Large intestine (tissue), 3 donors: ENCODE measurements around the gene SKIC8. TPM values are rescaled to one million over a fixed set of nuclear protein-coding genes. Genes with fewer than 3 reads are reported as not detected.
A peak's percentile ranks its signal among the peaks of the same experiment; 100 is the strongest.

ENCODE experiments used
- DNase-seq, 2 donors: peaks; one replicate each; pipeline versions ENCODE4 v3.0.0 to v3.0.0-alpha.2; 2013
- H3K27ac ChIP-seq: one replicate; pipeline ENCODE4 v1.5.1; 2013; ENCODE audit warnings: low read length
- H3K27me3 ChIP-seq: 2 replicates; pipeline ENCODE4 v1.6.1; 2013; ENCODE audit warnings: low read length; ENCODE audit not compliant: control insufficient read depth, insufficient read depth
- H3K36me3 ChIP-seq: 2 replicates; pipeline ENCODE4 v1.6.1; 2013; ENCODE audit warnings: low read length; ENCODE audit not compliant: control insufficient read depth, insufficient read depth
- H3K4me1 ChIP-seq: one replicate; pipeline ENCODE4 v1.6.1; 2013; ENCODE audit warnings: low read length; ENCODE audit not compliant: control insufficient read depth, insufficient read depth
- H3K4me3 ChIP-seq: one replicate; pipeline ENCODE4 v1.5.1; 2013; ENCODE audit warnings: low read length
- H3K9me3 ChIP-seq: one replicate; pipeline ENCODE4 v1.6.1; 2013; ENCODE audit warnings: mild to moderate bottlenecking, low read depth, low read length, moderate library complexity; ENCODE audit not compliant: control insufficient read depth
- WGBS: methylation state at CpG from one replicate; pipeline ENCODE4 v1.1.5; 2013; ENCODE audit warnings: low lambda C conversion rate; ENCODE audit not compliant: insufficient coverage; 5-methylcytosine and 5-hydroxymethylcytosine counted together
- polyA plus RNA-seq: library from polyadenylated mRNA; unstranded; fragments of 120-200 nt; gene quantifications from one replicate; pipeline ENCODE4 v1.2.1, GENCODE V29; 2013

Gene SKIC8
- polyA plus RNA-seq, 1 donor, result 65.9 TPM

DNA sequence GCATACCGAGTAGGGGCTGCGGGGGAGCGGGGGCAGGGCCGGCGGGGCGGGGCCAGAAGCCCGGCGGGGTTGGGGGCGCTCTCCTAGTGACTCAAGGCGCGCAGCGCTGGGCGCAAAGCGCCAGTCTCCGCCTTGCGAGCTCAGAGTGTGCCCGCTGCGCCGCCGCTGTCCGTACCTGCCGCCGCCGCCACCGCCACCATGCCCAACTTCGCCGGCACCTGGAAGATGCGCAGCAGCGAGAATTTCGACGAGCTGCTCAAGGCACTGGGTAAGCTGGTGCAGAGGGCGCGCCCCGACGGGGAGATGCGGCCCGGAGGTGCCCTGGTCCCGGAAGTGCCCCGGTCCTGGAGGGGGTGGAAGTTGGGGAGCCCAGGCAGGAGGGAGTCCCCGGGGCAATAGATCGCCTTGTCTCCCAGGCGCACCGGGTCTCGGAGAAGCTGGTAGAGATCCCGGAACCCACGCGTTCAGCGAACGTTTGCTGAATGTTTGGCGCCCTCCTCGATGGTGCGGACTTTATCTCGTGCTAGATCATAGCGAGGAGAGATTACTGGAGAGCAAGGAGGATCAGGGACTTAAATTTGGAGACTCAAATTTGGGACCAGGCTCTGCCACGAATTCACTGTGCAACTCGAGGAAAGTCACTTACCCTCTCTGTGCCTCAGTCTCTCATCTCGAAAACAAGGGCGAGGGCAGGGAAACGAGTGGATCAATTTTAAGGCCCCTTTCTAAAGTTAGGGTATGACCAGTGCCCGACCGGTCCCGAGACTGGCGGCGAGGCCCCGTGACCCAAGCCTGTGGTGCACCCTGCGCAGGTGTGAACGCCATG, 41.0 kb upstream of the SKIC8 start, which contains the start of gene CRABP1:
Gene CRABP1 (plus strand): TSS at position 123 of the 826 bp plus-strand sequence. CDS start 76 bp downstream, at position 199.
- H3K27ac ChIP-seq, result no peak within 1 kb of the TSS
- no CpG with 5 or more reads among the region's 67 CpGs for WGBS
- DNase-seq, result no peak

GRCh38 chr15:78339559-78339958, 40.1 kb upstream of the SKIC8 start:
- peaks cover 8% of the 10 kb centered on the region for H3K4me1 ChIP-seq
- no peaks in the 10 kb centered on the region for H3K36me3 ChIP-seq
- H3K9me3 ChIP-seq, result no peaks in the 10 kb centered on the region
- H3K4me3 ChIP-seq, result no peak overlapping the region
- 0% methylated on average over 1 of the region's 17 CpGs for WGBS
- H3K27me3 ChIP-seq, result peaks cover 57% of the 10 kb centered on the region
- no peak for DNase-seq
- no peak overlapping the region for H3K27ac ChIP-seq

More for the DNA sequence above, 41.0 kb upstream of the SKIC8 start, which contains the start of gene CRABP1:
- H3K4me3 ChIP-seq, result peak within 1 kb of the TSS; percentile 22
- peaks cover 8% of the 10 kb centered on the region for H3K4me1 ChIP-seq
- no peaks in the 10 kb centered on the region for H3K9me3 ChIP-seq
- peaks cover 60% of the 10 kb centered on the region for H3K27me3 ChIP-seq
- no peaks in the 10 kb centered on the region for H3K36me3 ChIP-seq

DNA sequence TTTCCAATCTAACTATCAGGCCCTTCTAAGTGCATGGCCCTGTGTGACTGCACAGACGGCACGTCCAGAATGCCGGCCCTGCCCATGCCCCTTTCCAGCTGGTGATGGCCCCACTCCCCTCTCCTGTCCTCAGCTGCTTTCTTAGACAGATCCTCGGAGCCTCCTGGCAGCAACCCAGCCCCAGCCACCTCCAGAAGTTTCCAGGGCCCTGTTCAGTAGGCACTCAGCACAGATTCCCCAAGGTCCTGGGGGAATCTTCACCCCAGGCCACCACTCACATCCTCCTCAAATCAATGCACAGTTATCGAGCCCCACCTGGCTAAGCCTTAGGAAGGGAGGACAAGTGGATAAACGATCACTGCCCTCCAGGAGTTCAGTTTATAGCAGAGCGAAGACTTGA, 39.4 kb upstream of the SKIC8 start:
- no peaks in the 10 kb centered on the region for H3K9me3 ChIP-seq
- WGBS, result 83% methylated on average over 1 of the region's 7 CpGs
- no peak overlapping the region for H3K4me3 ChIP-seq
- DNase-seq, result no peak
- no peaks in the 10 kb centered on the region for H3K36me3 ChIP-seq
- H3K4me1 ChIP-seq, result peaks cover 8% of the 10 kb centered on the region
- H3K27ac ChIP-seq, result no peak overlapping the region
- H3K27me3 ChIP-seq, result peaks cover 57% of the 10 kb centered on the region

DNA sequence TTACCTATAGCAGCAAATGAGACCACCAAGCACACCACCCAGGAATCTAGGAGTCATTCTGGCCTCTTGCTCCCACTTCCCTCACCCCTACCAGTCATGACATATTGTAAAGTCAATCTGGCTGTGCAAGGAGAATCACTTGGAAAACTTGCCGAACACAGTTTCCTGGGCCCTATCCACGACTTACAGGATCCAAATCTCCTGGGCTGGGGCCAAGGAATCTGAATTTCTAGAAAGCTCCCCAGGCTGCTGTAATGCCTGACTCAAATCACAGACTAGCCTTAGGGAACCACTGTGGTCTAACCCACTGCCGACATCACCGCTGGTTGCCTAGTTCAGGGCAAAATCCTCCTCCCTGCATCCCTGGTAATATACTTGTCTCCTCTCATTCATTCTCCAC, 36.6 kb upstream of the SKIC8 start:
- no CpG with 5 or more reads among the region's 4 CpGs for WGBS
- H3K36me3 ChIP-seq, result no peaks in the 10 kb centered on the region
- peaks cover 38% of the 10 kb centered on the region for H3K27me3 ChIP-seq
- H3K4me3 ChIP-seq, result no peak overlapping the region
- H3K27ac ChIP-seq, result no peak overlapping the region
- DNase-seq, result no peak
- H3K4me1 ChIP-seq, result peaks cover 15% of the 10 kb centered on the region
- no peaks in the 10 kb centered on the region for H3K9me3 ChIP-seq

DNA sequence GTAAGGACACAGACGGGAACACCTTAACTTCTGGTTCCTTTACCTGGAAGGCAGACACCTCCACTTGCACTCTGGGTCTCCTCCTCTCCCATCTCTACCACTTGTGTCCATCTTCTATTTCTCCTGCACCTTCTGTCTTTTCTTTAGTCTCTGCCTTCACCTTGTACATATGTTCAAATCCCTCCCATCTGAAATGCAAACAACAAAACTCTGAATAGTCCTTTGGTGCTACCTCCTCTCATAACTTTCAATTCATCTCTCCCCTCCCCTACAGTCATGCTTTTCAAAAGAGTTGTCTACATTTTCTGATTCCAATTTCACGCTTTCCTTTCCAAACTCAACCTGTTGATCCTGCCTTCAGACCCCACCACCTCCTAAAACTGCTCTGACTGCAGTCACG, 35.4 kb upstream of the SKIC8 start:
- no peak for DNase-seq
- H3K4me3 ChIP-seq, result no peak overlapping the region
- H3K9me3 ChIP-seq, result no peaks in the 10 kb centered on the region
- no peak overlapping the region for H3K27ac ChIP-seq
- H3K4me1 ChIP-seq, result peaks cover 8% of the 10 kb centered on the region
- H3K36me3 ChIP-seq, result no peaks in the 10 kb centered on the region
- H3K27me3 ChIP-seq, result peaks cover 26% of the 10 kb centered on the region
- 86% methylated on average over 1 of the region's 3 CpGs for WGBS

DNA sequence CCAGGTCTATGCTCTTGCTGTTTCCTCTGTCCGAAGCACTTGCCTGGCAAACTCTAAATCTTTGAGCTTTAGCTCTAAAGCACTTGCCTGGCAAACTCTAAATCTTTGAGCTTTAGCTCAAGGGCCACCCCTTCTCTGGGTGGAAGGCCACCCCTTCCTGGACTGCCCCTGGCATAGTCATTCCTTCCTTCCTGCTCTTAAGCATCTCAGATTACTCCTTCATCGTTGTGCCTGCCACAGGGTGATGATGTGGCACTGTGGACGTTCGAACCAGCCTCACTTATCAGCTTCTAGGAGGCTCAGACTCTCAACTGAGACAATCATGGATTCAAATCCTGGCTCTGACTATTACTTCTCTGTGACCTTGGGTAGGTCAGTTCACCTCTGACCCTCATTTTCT, 30.2 kb upstream of the SKIC8 start:
- H3K27me3 ChIP-seq, result no peaks in the 10 kb centered on the region
- no peaks in the 10 kb centered on the region for H3K9me3 ChIP-seq
- no peak for DNase-seq
- peaks cover 8% of the 10 kb centered on the region for H3K4me1 ChIP-seq
- no peak overlapping the region for H3K4me3 ChIP-seq
- no CpG with 5 or more reads among the region's 4 CpGs for WGBS
- no peaks in the 10 kb centered on the region for H3K36me3 ChIP-seq
- no peak overlapping the region for H3K27ac ChIP-seq

- H3K4me3 ChIP-seq, result no peak overlapping the region
- H3K27me3 ChIP-seq, result no peaks in the 10 kb centered on the region
- DNase-seq, result peak in 1 of 2 donors; percentile 39
- H3K36me3 ChIP-seq, result no peaks in the 10 kb centered on the region
- no CpG with 5 or more reads among the region's 1 CpG for WGBS
- H3K9me3 ChIP-seq, result no peaks in the 10 kb centered on the region
- H3K27ac ChIP-seq, result no peak overlapping the region
- H3K4me1 ChIP-seq, result peaks cover 8% of the 10 kb centered on the region
Measured at GRCh38 chr15:78327466-78327865, 28.1 kb upstream of the SKIC8 start.

GRCh38 chr15:78325092-78325843, 25.9 kb upstream of the SKIC8 start:
- H3K36me3 ChIP-seq, result no peaks in the 10 kb centered on the region

GRCh38 chr15:78324144-78324543, 24.7 kb upstream of the SKIC8 start:
- Histone ChIP-seq H3K27me3 (no peaks in the 10 kb centered on the region), H3K9me3 (no peaks in the 10 kb centered on the region), H3K4me1 (no peaks in the 10 kb centered on the region), H3K36me3 (no peaks in the 10 kb centered on the region), H3K4me3 (no peak overlapping the region), H3K27ac (no peak overlapping the region)
- DNase-seq, result no peak
- WGBS, result no CpG with 5 or more reads among the region's 5 CpGs

More at GRCh38 chr15:78325092-78325843, 25.9 kb upstream of the SKIC8 start:
- DNase-seq, result peak; percentile 45 to 60
- H3K27me3 ChIP-seq, result no peaks in the 10 kb centered on the region
- H3K4me1 ChIP-seq, result no peaks in the 10 kb centered on the region
- no peak overlapping the region for H3K27ac ChIP-seq
- no peaks in the 10 kb centered on the region for H3K9me3 ChIP-seq
- H3K4me3 ChIP-seq, result no peak overlapping the region
- WGBS, result no CpG with 5 or more reads among the region's 7 CpGs

DNA sequence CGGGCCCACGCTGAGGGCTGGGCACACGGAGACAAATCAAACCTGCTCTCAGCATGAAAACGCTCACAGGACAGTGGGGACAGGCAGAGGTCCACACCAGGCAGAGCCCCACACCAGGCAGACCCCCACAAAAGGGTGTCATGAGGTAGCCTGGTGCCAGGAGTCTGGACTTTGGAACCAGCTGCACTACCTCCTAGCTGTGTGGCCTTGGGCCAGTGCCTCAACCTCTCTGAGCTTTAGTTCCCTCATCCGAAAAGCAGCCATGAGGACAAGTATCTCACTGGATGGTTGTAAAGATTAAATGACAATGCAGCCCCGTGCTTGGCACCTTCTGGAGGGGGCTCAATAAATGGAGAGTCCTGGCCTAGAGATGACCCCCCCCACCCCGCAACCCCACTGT, 24.3 kb upstream of the SKIC8 start:
- Histone ChIP-seq H3K9me3 (no peaks in the 10 kb centered on the region), H3K27ac (no peak overlapping the region), H3K4me1 (no peaks in the 10 kb centered on the region), H3K36me3 (no peaks in the 10 kb centered on the region), H3K4me3 (no peak overlapping the region), H3K27me3 (no peaks in the 10 kb centered on the region)
- DNase-seq, result no peak
- WGBS, result no CpG with 5 or more reads among the region's 7 CpGs
